Stimulated activated effector memory CD8-positive, alpha-beta T cell treated with anti-CD3 and anti-CD28 coated beads, Interleukin-12 subunit alpha, Interleukin-12 subunit beta, amount 100 ng/mL, for 72 hours (primary cell): ENCODE results near the gene EID3.
A peak's percentile ranks its signal among the peaks of the same experiment; 100 is the strongest.
"Not testable (repeated sequence)": the region's sequence is repeated elsewhere in the genome, so short reads cannot be mapped to it uniquely, and the experiment has no call there.

Source experiments
- ATAC-seq: fragments of 150-1000 bp; cut with Tn5 transposase; 2 replicates; pipeline ENCODE4 v1.10.0; 2021
- DNase-seq, 2 donors: peaks; one replicate each; pipeline ENCODE4 v3.0.0; 2021 to 2022; ENCODE audit warnings: low spot score in 2 of 2
- H3K27ac Mint-ChIP-seq: one replicate; pipeline ENCODE4 v1.8.0; 2022; ENCODE audit warnings: mild to moderate bottlenecking, mixed read lengths
- H3K36me3 Mint-ChIP-seq: one replicate; pipeline ENCODE4 v1.8.0; 2022; ENCODE audit warnings: mild to moderate bottlenecking, mixed read lengths
- H3K4me1 Mint-ChIP-seq: one replicate; pipeline ENCODE4 v1.8.0; 2022; ENCODE audit warnings: mixed read lengths
- H3K4me3 Mint-ChIP-seq: one replicate; pipeline ENCODE4 v1.8.0; 2022; ENCODE audit warnings: mild to moderate bottlenecking, mixed read lengths
- H3K9me3 Mint-ChIP-seq: one replicate; pipeline ENCODE4 v1.8.0; 2022; ENCODE audit warnings: mixed read lengths

The EID3 gene

DNA sequence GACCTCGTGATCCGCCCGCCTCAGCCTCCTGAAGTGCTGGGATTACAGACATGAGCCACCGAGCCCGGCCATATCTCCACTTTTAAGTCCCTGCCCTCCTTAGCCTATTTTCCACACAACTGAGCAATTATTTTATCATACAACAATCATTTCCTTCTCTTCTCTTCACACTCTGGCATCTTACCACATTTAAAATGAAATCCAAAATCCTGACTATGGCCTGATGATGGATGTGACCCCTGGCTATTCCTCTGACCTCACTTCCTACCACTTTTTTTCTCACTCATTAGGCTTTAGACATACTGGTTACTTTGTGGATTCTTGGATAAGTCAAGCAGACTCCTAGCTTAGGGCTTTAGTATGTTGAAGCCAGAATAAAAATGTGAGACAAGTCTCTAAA is 21.9 kb upstream of the EID3 start:
- H3K9me3 Mint-ChIP-seq, result no peaks in the 10 kb centered on the region
- ATAC-seq (no peak), DNase-seq (no peak)
- no peak overlapping the region for H3K27ac Mint-ChIP-seq
- H3K4me1 Mint-ChIP-seq, result peaks cover 17% of the 10 kb centered on the region
- H3K4me3 Mint-ChIP-seq, result no peak overlapping the region
- peaks cover 2% of the 10 kb centered on the region for H3K36me3 Mint-ChIP-seq

DNA sequence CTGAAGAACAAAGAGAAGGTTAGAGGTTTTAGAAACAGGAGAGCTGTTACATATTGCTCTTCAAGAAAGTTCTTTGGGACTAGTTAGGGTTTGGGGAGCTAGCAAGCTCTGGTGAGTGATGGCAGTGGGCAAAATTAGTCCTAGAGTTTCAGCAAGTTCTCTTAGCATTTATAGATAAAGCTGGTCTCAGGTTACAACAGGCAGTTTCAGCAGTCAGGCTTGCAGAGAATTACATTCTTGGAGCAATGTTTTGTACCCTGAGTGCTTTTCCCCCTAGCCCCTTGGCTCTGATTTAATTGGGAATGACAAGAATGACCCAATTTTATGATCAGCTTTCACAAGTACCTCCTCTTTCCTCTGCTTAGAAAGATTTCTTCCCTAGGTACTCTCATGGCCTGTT is 21.4 kb upstream of the EID3 start:
- H3K9me3 Mint-ChIP-seq, result no peaks in the 10 kb centered on the region
- no peak for ATAC-seq
- H3K4me3 Mint-ChIP-seq, result no peak overlapping the region
- H3K36me3 Mint-ChIP-seq, result peaks cover 7% of the 10 kb centered on the region
- no peak for DNase-seq
- no peak overlapping the region for H3K27ac Mint-ChIP-seq
- peaks cover 22% of the 10 kb centered on the region for H3K4me1 Mint-ChIP-seq

- peak overlapping the region; percentile 99 for H3K4me3 Mint-ChIP-seq
- DNase-seq (no peak), ATAC-seq (no peak)
- peak overlapping the region; percentile 100 for H3K27ac Mint-ChIP-seq
- H3K36me3 Mint-ChIP-seq, result peaks cover 38% of the 10 kb centered on the region
- H3K4me1 Mint-ChIP-seq, result peaks cover 20% of the 10 kb centered on the region
- no peaks in the 10 kb centered on the region for H3K9me3 Mint-ChIP-seq
These were observed 17.6 kb upstream of the EID3 start for GRCh38 chr12:104285740-104286515.

- Mint-ChIP-seq H3K27ac (peak overlapping the region; percentile 100), H3K36me3 (peaks cover 47% of the 10 kb centered on the region), H3K4me1 (peaks cover 20% of the 10 kb centered on the region), H3K4me3 (peak overlapping the region; percentile 99), H3K9me3 (no peaks in the 10 kb centered on the region)
- peak; percentile 73 to 93 for DNase-seq
- peak; percentile 95 for ATAC-seq
These were observed 16.7 kb upstream of the EID3 start for GRCh38 chr12:104286516-104287482.

GRCh38 chr12:104288635-104289274 is 14.8 kb upstream of the EID3 start:
- no peaks in the 10 kb centered on the region for H3K9me3 Mint-ChIP-seq
- peaks cover 66% of the 10 kb centered on the region for H3K36me3 Mint-ChIP-seq
- DNase-seq (peak; percentile 76 to 87), ATAC-seq (peak; percentile 76)
- peak overlapping the region; percentile 100 for H3K27ac Mint-ChIP-seq
- H3K4me1 Mint-ChIP-seq, result peaks cover 29% of the 10 kb centered on the region
- peak overlapping the region; percentile 99 for H3K4me3 Mint-ChIP-seq

- ATAC-seq (no peak), DNase-seq (no peak)
- peak overlapping the region; percentile 99 for H3K4me3 Mint-ChIP-seq
- H3K9me3 Mint-ChIP-seq, result no peaks in the 10 kb centered on the region
- H3K27ac Mint-ChIP-seq, result no peak overlapping the region
- peaks cover 35% of the 10 kb centered on the region for H3K4me1 Mint-ChIP-seq
- peaks cover 82% of the 10 kb centered on the region for H3K36me3 Mint-ChIP-seq
These were observed 13.2 kb upstream of the EID3 start for GRCh38 chr12:104290320-104290719.

GRCh38 chr12:104290855-104291254 is 12.7 kb upstream of the EID3 start:
- ATAC-seq, result no peak
- H3K27ac Mint-ChIP-seq, result no peak overlapping the region
- no peaks in the 10 kb centered on the region for H3K9me3 Mint-ChIP-seq

GRCh38 chr12:104291867-104292524 is 11.5 kb upstream of the EID3 start:
- Mint-ChIP-seq H3K36me3 (peaks cover 93% of the 10 kb centered on the region), H3K4me3 (no peak overlapping the region), H3K4me1 (peaks cover 25% of the 10 kb centered on the region), H3K27ac (peak overlapping the region; percentile 14), H3K9me3 (no peaks in the 10 kb centered on the region)
- ATAC-seq, result no peak
- no peak for DNase-seq

More at GRCh38 chr12:104290855-104291254, 12.7 kb upstream of the EID3 start:
- Mint-ChIP-seq H3K4me1 (peaks cover 36% of the 10 kb centered on the region), H3K36me3 (peaks cover 87% of the 10 kb centered on the region), H3K4me3 (peak overlapping the region; percentile 99)
- DNase-seq, result no peak

GRCh38 chr12:104292872-104293794 is 10.4 kb upstream of the EID3 start:
- Mint-ChIP-seq H3K4me1 (peaks cover 26% of the 10 kb centered on the region), H3K4me3 (no peak overlapping the region), H3K36me3 (peaks cover 97% of the 10 kb centered on the region), H3K27ac (peak overlapping the region; percentile 48), H3K9me3 (no peaks in the 10 kb centered on the region)
- DNase-seq (no peak), ATAC-seq (no peak)

GRCh38 chr12:104294158-104294859 is 9.2 kb upstream of the EID3 start:
- not testable (repeated sequence) for DNase-seq, ATAC-seq, H3K4me3 Mint-ChIP-seq, H3K9me3 Mint-ChIP-seq
- peak overlapping the region; percentile 52 for H3K27ac Mint-ChIP-seq
- peaks cover 97% of the 10 kb centered on the region for H3K36me3 Mint-ChIP-seq
- H3K4me1 Mint-ChIP-seq, result peaks cover 26% of the 10 kb centered on the region

- peaks cover 100% of the 10 kb centered on the region for H3K36me3 Mint-ChIP-seq
- H3K4me3 Mint-ChIP-seq, result no peak overlapping the region
- no peaks in the 10 kb centered on the region for H3K9me3 Mint-ChIP-seq
- no peak for ATAC-seq
- peak overlapping the region; percentile 52 for H3K27ac Mint-ChIP-seq
- DNase-seq, result no peak
- H3K4me1 Mint-ChIP-seq, result peaks cover 26% of the 10 kb centered on the region
These were observed 8.4 kb upstream of the EID3 start for GRCh38 chr12:104294927-104295668.

DNA sequence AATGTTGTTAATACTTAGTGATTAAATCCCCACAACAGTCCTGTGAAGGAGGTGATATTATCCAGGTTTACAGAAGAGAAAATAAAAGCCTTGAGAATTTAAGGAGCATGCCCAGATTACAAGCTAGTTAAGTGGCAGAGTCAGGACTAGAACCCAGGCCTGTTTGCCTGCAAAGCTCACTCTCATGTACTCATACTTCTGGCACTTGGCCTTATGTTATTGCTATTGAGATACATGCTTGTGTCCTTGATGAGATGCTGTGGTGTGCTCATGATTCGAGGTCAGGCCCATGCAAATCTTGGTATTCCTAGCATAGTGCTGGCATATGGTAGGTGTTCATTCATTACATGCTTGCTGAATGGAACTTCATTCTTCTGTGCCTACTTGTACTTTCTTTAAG is 7.6 kb upstream of the EID3 start:
- peak overlapping the region; percentile 52 for H3K27ac Mint-ChIP-seq
- H3K4me3 Mint-ChIP-seq, result no peak overlapping the region
- ATAC-seq (no peak), DNase-seq (no peak)
- H3K36me3 Mint-ChIP-seq, result peaks cover 100% of the 10 kb centered on the region
- H3K9me3 Mint-ChIP-seq, result no peaks in the 10 kb centered on the region
- H3K4me1 Mint-ChIP-seq, result peaks cover 26% of the 10 kb centered on the region

DNA sequence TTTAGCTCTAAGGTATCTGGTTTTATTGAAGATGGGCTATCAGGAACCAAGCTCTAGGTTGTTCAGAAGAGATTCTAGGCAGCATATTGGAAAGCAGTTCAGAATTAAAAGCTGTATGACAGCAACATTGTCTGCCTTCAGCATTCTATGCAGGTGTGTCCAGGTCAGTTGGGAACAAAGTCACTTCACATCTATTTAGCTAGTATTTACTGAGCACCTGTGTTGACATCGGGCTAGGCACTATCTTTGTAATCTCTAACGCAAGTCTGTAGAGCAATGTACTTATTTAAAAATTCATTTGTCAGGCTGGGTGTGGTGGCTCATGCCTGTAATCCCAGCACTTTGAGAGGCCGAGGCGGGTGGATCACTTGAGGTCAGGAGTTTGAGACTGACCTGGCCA is 6.8 kb upstream of the EID3 start:
- DNase-seq (no peak), ATAC-seq (no peak)
- no peak overlapping the region for H3K4me3 Mint-ChIP-seq
- no peaks in the 10 kb centered on the region for H3K9me3 Mint-ChIP-seq
- H3K36me3 Mint-ChIP-seq, result peaks cover 96% of the 10 kb centered on the region
- H3K4me1 Mint-ChIP-seq, result peaks cover 26% of the 10 kb centered on the region
- H3K27ac Mint-ChIP-seq, result peak overlapping the region; percentile 48
